Endothelial cell of umbilical vein (primary cell): ENCODE measurements around the gene CCNL2. TPM values are rescaled to one million over a fixed set of nuclear protein-coding genes. Genes with fewer than 3 reads are reported as not detected.

ENCODE experiments used
- BruUV-seq: library from RNA; stranded (reverse); fragments of 400-500 nt; replicated peaks from 2 replicates; lab custom pipeline; 2021; lab: Mats Ljungman, UMichigan
- CTCF ChIA-PET: fragments of 300-600, 350-600 bp; sonication (Branson Sonifier 250); formaldehyde crosslinking; loops from one replicate; lab custom pipeline; 2021; ENCODE audit warnings: antibody characterized with exemption, inconsistent platforms; lab: Charles Lee
- POLR2A ChIA-PET: fragments of 300-600, 350-600 bp; sonication (Branson Sonifier 250); formaldehyde crosslinking; loops from one replicate; lab custom pipeline; 2021; ENCODE audit warnings: antibody characterized with exemption, inconsistent platforms; lab: Charles Lee
- DNase-seq: peaks from one replicate; pipeline ENCODE4 v3.0.0-alpha.2; 2011; ENCODE audit warnings: low read depth, low spot score
- FAIRE-seq: peaks from 2 replicates; lab custom pipeline; 2011; peaks lifted over from hg19 to GRCh38; lab: Jason Lieb, UNC
- H2AFZ ChIP-seq: 2 replicates; pipeline ENCODE4 v1.6.0; 2012; ENCODE audit warnings: low read depth, low read length, control low read depth, inconsistent platforms
- H3K27ac ChIP-seq: 2 replicates; pipeline ENCODE4 v1.5.1; 2011; ENCODE audit warnings: low read depth, mild to moderate bottlenecking, control low read depth, low read length, moderate library complexity; ENCODE audit not compliant: insufficient read depth
- H3K27me3 ChIP-seq, 2 experiments: 2 replicates each; pipeline versions ENCODE4 v1.6.0 to v1.6.1; 2011; ENCODE audit warnings: low read length in 2 of 2, mixed read lengths in 1 of 2; ENCODE audit not compliant: control insufficient read depth in 2 of 2, insufficient read depth in 2 of 2
- H3K36me3 ChIP-seq, 2 experiments: 2 replicates in 1 of 2; 3 replicates in 1 of 2; pipeline ENCODE4 v1.5.1; 2011; ENCODE audit warnings: low read length in 2 of 2, mild to moderate bottlenecking in 1 of 2, moderate library complexity in 1 of 2; ENCODE audit not compliant: control insufficient read depth in 2 of 2, insufficient read depth in 2 of 2; ENCODE audit errors: extremely low read depth in 1 of 2
- H3K4me1 ChIP-seq: 3 replicates; pipeline ENCODE4 v1.5.1; 2011; ENCODE audit warnings: mild to moderate bottlenecking, low read length; ENCODE audit not compliant: control insufficient read depth, insufficient read depth; ENCODE audit errors: extremely low read depth
- H3K4me2 ChIP-seq: 2 replicates; pipeline ENCODE4 v1.6.1; 2011; ENCODE audit warnings: low read length, control low read depth, mixed read lengths; ENCODE audit not compliant: insufficient read depth
- H3K4me3 ChIP-seq, 3 experiments: fragments of 200-600 bp in 1 of 3; sonication (generic), shearing (Covaris generic) in 1 of 3; replicated peaks in 1 of 3; 2 replicates each; pipeline ENCODE4 v1.5.1; 2011 to 2016; ENCODE audit warnings: control low read depth in 3 of 3, low read length in 3 of 3, mild to moderate bottlenecking in 2 of 3, inconsistent platforms in 1 of 3, low read depth in 1 of 3, moderate library complexity in 1 of 3; ENCODE audit not compliant: insufficient read depth in 1 of 3
- H3K79me2 ChIP-seq: 2 replicates; pipeline ENCODE4 v1.6.0; 2012; ENCODE audit warnings: low read length, inconsistent platforms; ENCODE audit not compliant: control insufficient read depth, insufficient read depth
- H3K9ac ChIP-seq: replicated peaks from 2 replicates; pipeline ENCODE3; 2011; ENCODE audit warnings: low read length, control low read depth; ENCODE audit not compliant: insufficient read depth; ENCODE audit errors: extremely low read depth
- H3K9me1 ChIP-seq: replicated peaks from 3 replicates; pipeline ENCODE4 v1.6.0; 2011; ENCODE audit warnings: mild to moderate bottlenecking, low read length; ENCODE audit not compliant: control insufficient read depth, insufficient read depth; ENCODE audit errors: extremely low read depth
- H3K9me3 ChIP-seq: replicated peaks from 2 replicates; pipeline ENCODE4 v1.5.1; 2012; ENCODE audit warnings: low read length, inconsistent platforms; ENCODE audit not compliant: control insufficient read depth, insufficient read depth
- H4K20me1 ChIP-seq: replicated peaks from 2 replicates; pipeline ENCODE3; 2011; ENCODE audit warnings: mild to moderate bottlenecking, low read length; ENCODE audit not compliant: control insufficient read depth, insufficient read depth; ENCODE audit errors: extremely low read depth
- FOS ChIP-seq: IDR thresholded peaks from 2 replicates; pipeline ENCODE4 v1.6.1; 2011; ENCODE audit warnings: mild to moderate bottlenecking, low read length, moderate library complexity, borderline replicate concordance; ENCODE audit not compliant: insufficient read depth
- POLR2A ChIP-seq: IDR thresholded peaks from 2 replicates; pipeline ENCODE4 v1.6.1; 2012; ENCODE audit warnings: low read depth, mild to moderate bottlenecking, control low read depth, low read length
- POLR2AphosphoS5 ChIP-seq: IDR thresholded peaks from 2 replicates; pipeline ENCODE4 v1.6.1; 2012; ENCODE audit warnings: low read depth, mild to moderate bottlenecking, control low read depth, low read length, moderate library complexity; ENCODE audit not compliant: insufficient read depth
- dilution Hi-C: fragments of 300-500 bp; cut with MboI; formaldehyde crosslinking; loops from one replicate; pipeline ENCODE4 v1.15.0; 2019; ENCODE audit warnings: low sequenced_read_pairs; ENCODE audit not compliant: extremely low pct_ligation_motif_present
- intact Hi-C: fragments of 100-400 bp; cut with micrococcal nuclease; formaldehyde crosslinking; loops from one replicate; pipeline ENCODE4 v1.10.0; 2022
- polyA plus RNA-seq, 4 experiments: library from polyadenylated mRNA; depleted of rRNA in 3 of 4; stranded (reverse) in 3 of 4; unstranded in 1 of 4; fragments of >200 nt; gene quantifications; 2 replicates each; pipeline versions ENCODE4 v1.2.1 to v1.2.3, GENCODE V29; 2011 to 2012; ENCODE audit warnings: missing spikeins in 1 of 4
- total RNA-seq: library from RNA; stranded (reverse); gene quantifications from 2 replicates; pipeline ENCODE4 v1.2.3, GENCODE V29; 2021

Gene CCNL2
- total and polyA plus RNA-seq, 2 donors (not counting 3 experiments of a cell fraction or from before 2014, with no cell fraction given) = 188 to 209 TPM

GRCh38 chr1:1400576-1401456 is 1.7 kb upstream of the CCNL2 start:
- BruUV-seq = no TSS peak
- dilution Hi-C loops (no loop called here), intact Hi-C loops (no loop called here)
- Histone ChIP-seq H3K4me1 (peaks cover 22% of the 10 kb centered on the region), H3K4me2 (peak overlapping the region; percentile 68), H3K27me3 (no peaks in the 10 kb centered on the region), H3K27ac (peak overlapping the region; percentile 18), H4K20me1 (no peaks in the 10 kb centered on the region), H3K4me3 (peak overlapping the region in 2 of 3 experiments; percentile 80), H3K9me1 (no peaks in the 10 kb centered on the region), H3K9ac (peak overlapping the region; percentile 62), H3K79me2 (peaks cover 56% of the 10 kb centered on the region), H3K36me3 (peaks cover 13 to 30% of the 10 kb centered on the region in 2 experiments), H2AFZ (no peak overlapping the region), H3K9me3 (no peaks in the 10 kb centered on the region)
- TF ChIP-seq FOS = no peak
- peak; percentile 13 for TF ChIP-seq POLR2AphosphoS5
- CTCF ChIA-PET = interaction anchor here (0.7 to 3.4 kb wide), 6 partner anchors 20 to 104 kb away, joined by 3 to 31 read pairs (median 4); partner anchors contain the start of gene AURKAIP1
- no peak for DNase-seq
- POLR2A ChIA-PET = interaction anchor here (0.6 to 0.9 kb wide), 2 partner anchors 12 to 111 kb away, joined by 3 to 5 read pairs; no protein-coding TSS in a partner anchor
- peak; percentile 44 for FAIRE-seq

- peak; percentile 15 for FAIRE-seq
- no peaks in the 10 kb centered on the region for H3K27me3 ChIP-seq
- dilution Hi-C loops (no loop called here), intact Hi-C loops (loop anchor here (1.0 kb wide), 4 partner anchors 7 to 71 kb away; partner anchors contain the start of genes ATAD3B, AURKAIP1 and MRPL20)
- H3K27ac ChIP-seq = peak overlapping the region; percentile 18
- peak overlapping the region; percentile 68 for H3K4me2 ChIP-seq
- peaks cover 22% of the 10 kb centered on the region for H3K4me1 ChIP-seq
- H2AFZ ChIP-seq = peak overlapping the region; percentile 8
- TSS peak; percentile 65 for BruUV-seq
- H3K36me3 ChIP-seq = peaks cover 10 to 31% of the 10 kb centered on the region in 2 experiments
- no peaks in the 10 kb centered on the region for H4K20me1 ChIP-seq
- peak overlapping the region; percentile 42 to 80 (median 80) for H3K4me3 ChIP-seq
- peaks cover 56% of the 10 kb centered on the region for H3K79me2 ChIP-seq
- peak; percentile 27 for TF ChIP-seq POLR2A
- no peak for TF ChIP-seq POLR2AphosphoS5
- DNase-seq = no peak
- H3K9ac ChIP-seq = peak overlapping the region; percentile 62
- H3K9me1 ChIP-seq = no peaks in the 10 kb centered on the region
- CTCF ChIA-PET = interaction anchor here (0.7 to 3.4 kb wide), 7 partner anchors 20 to 104 kb away, joined by 3 to 31 read pairs (median 4); partner anchors contain the start of gene AURKAIP1
- POLR2A ChIA-PET = interaction anchor here (0.6 to 1.5 kb wide), 3 partner anchors 11 to 111 kb away, joined by 3 to 6 read pairs (median 5); partner anchors contain the start of gene AURKAIP1
- no peaks in the 10 kb centered on the region for H3K9me3 ChIP-seq
These were observed 889 bp upstream of the CCNL2 start for GRCh38 chr1:1399872-1400575.
